Activated naive CD8-positive, alpha-beta T cell treated with anti-CD3 and anti-CD28 coated beads, Interleukin-2, amount 10 ng/mL, durations not matched to agents 7 days and 5 days (primary cell): Measurements from ENCODE around the gene LDAH. TPM values are rescaled to one million over a fixed set of nuclear protein-coding genes. Genes with fewer than 3 reads are reported as not detected.

Source experiments
- ATAC-seq: fragments of 150-1000 bp; cut with Tn5 transposase; one replicate; pipeline ENCODE4 v1.10.0; 2021; ENCODE audit warnings: low read depth, moderate library complexity
- POLR2A ChIA-PET: fragments of 350-600 bp; sonication (Branson Sonifier 250); formaldehyde crosslinking; loops from one replicate; lab custom pipeline; 2021; ENCODE audit warnings: antibody characterized with exemption; lab: Charles Lee
- DNase-seq: peaks from one replicate; pipeline ENCODE4 v3.0.0; 2021
- H3K27ac Mint-ChIP-seq: one replicate; pipeline ENCODE4 v1.8.0; 2022; ENCODE audit warnings: mild to moderate bottlenecking, mixed read lengths
- H3K27me3 Mint-ChIP-seq: one replicate; pipeline ENCODE4 v1.8.0; 2022; ENCODE audit warnings: mild to moderate bottlenecking, moderate library complexity, mixed read lengths
- H3K36me3 Mint-ChIP-seq: one replicate; pipeline ENCODE4 v1.8.0; 2021; ENCODE audit warnings: mild to moderate bottlenecking, mixed read lengths
- H3K4me1 Mint-ChIP-seq: one replicate; pipeline ENCODE4 v1.8.0; 2021; ENCODE audit warnings: mixed read lengths
- H3K4me3 Mint-ChIP-seq: one replicate; pipeline ENCODE4 v1.8.0; 2022; ENCODE audit warnings: mild to moderate bottlenecking, moderate library complexity, mixed read lengths
- H3K9me3 Mint-ChIP-seq: one replicate; pipeline ENCODE4 v1.8.0; 2021; ENCODE audit warnings: mixed read lengths
- total RNA-seq, 2 experiments: library from RNA; stranded (reverse); gene quantifications; one replicate each; pipeline ENCODE4 v1.2.3, GENCODE V29; 2021

The LDAH gene
- total RNA-seq, 2 experiments from 2014 or later: 19.1 to 21.8 TPM

GRCh38 chr2:20663196-20664070 lies 159.5 kb downstream of the LDAH start:
- Mint-ChIP-seq H3K27ac (no peak overlapping the region), H3K36me3 (no peaks in the 10 kb centered on the region), H3K4me3 (no peak overlapping the region), H3K9me3 (no peaks in the 10 kb centered on the region), H3K27me3 (peaks cover 82% of the 10 kb centered on the region), H3K4me1 (peaks cover 5% of the 10 kb centered on the region)
- POLR2A ChIA-PET: interaction anchor here (1.2 kb wide), 1 partner anchor 14 kb away, joined by 5 read pairs; no protein-coding TSS in a partner anchor
- ATAC-seq (no peak), DNase-seq (no peak)

GRCh38 chr2:20662308-20662937 lies 160.5 kb downstream of the LDAH start:
- H3K27ac Mint-ChIP-seq: no peak overlapping the region
- POLR2A ChIA-PET: no interaction called here
- no peak for DNase-seq
- H3K9me3 Mint-ChIP-seq: no peaks in the 10 kb centered on the region
- H3K27me3 Mint-ChIP-seq: peaks cover 76% of the 10 kb centered on the region
- H3K4me3 Mint-ChIP-seq: no peak overlapping the region
- ATAC-seq: no peak
- no peaks in the 10 kb centered on the region for H3K36me3 Mint-ChIP-seq
- H3K4me1 Mint-ChIP-seq: peaks cover 2% of the 10 kb centered on the region

GRCh38 chr2:20661421-20662307 lies 161.2 kb downstream of the LDAH start:
- peak; percentile 53 for ATAC-seq

GRCh38 chr2:20660506-20661420 lies 162.1 kb downstream of the LDAH start:
- Mint-ChIP-seq H3K4me3 (no peak overlapping the region), H3K4me1 (peaks cover under 1% of the 10 kb centered on the region), H3K27me3 (peaks cover 72% of the 10 kb centered on the region), H3K36me3 (no peaks in the 10 kb centered on the region), H3K27ac (no peak overlapping the region), H3K9me3 (no peaks in the 10 kb centered on the region)
- DNase-seq: no peak
- ATAC-seq: no peak
- POLR2A ChIA-PET: interaction anchor here (0.8 to 2.1 kb wide), 2 partner anchors 10 to 303 kb away, joined by 4 to 7 read pairs; partner anchors contain the start of gene HS1BP3

More at GRCh38 chr2:20661421-20662307, 161.2 kb downstream of the LDAH start:
- Mint-ChIP-seq H3K4me3 (no peak overlapping the region), H3K9me3 (no peaks in the 10 kb centered on the region), H3K36me3 (no peaks in the 10 kb centered on the region), H3K27ac (no peak overlapping the region), H3K27me3 (peaks cover 76% of the 10 kb centered on the region), H3K4me1 (peaks cover 2% of the 10 kb centered on the region)
- peak; percentile 61 for DNase-seq
- POLR2A ChIA-PET: interaction anchor here (0.8 to 2.1 kb wide), 2 partner anchors 11 to 302 kb away, joined by 4 to 7 read pairs; partner anchors contain the start of gene HS1BP3

GRCh38 chr2:20657522-20658235 lies 165.2 kb downstream of the LDAH start:
- DNase-seq (no peak), ATAC-seq (no peak)
- Mint-ChIP-seq H3K27ac (no peak overlapping the region), H3K27me3 (peaks cover 50% of the 10 kb centered on the region), H3K4me3 (no peak overlapping the region), H3K36me3 (no peaks in the 10 kb centered on the region), H3K9me3 (no peaks in the 10 kb centered on the region), H3K4me1 (no peaks in the 10 kb centered on the region)
- POLR2A ChIA-PET: no interaction called here

- ATAC-seq: no peak
- Mint-ChIP-seq H3K4me3 (no peak overlapping the region), H3K9me3 (no peaks in the 10 kb centered on the region), H3K27me3 (peaks cover 40% of the 10 kb centered on the region), H3K36me3 (no peaks in the 10 kb centered on the region), H3K4me1 (peaks cover 1% of the 10 kb centered on the region), H3K27ac (no peak overlapping the region)
- POLR2A ChIA-PET: no interaction called here
- DNase-seq: no peak
Measured at GRCh38 chr2:20656561-20656960, 166.3 kb downstream of the LDAH start.

GRCh38 chr2:20654535-20654813 lies 168.4 kb downstream of the LDAH start:
- Mint-ChIP-seq H3K4me1 (peaks cover 7% of the 10 kb centered on the region), H3K27ac (no peak overlapping the region), H3K9me3 (no peaks in the 10 kb centered on the region), H3K27me3 (peaks cover 24% of the 10 kb centered on the region), H3K36me3 (no peaks in the 10 kb centered on the region), H3K4me3 (no peak overlapping the region)
- DNase-seq (no peak), ATAC-seq (no peak)
- POLR2A ChIA-PET: no interaction called here

GRCh38 chr2:20653695-20654534 lies 169.0 kb downstream of the LDAH start:
- H3K27me3 Mint-ChIP-seq: peaks cover 19% of the 10 kb centered on the region
- H3K27ac Mint-ChIP-seq: no peak overlapping the region
- ATAC-seq (no peak), DNase-seq (no peak)
- no peaks in the 10 kb centered on the region for H3K9me3 Mint-ChIP-seq
- POLR2A ChIA-PET: no interaction called here
- H3K4me1 Mint-ChIP-seq: peaks cover 11% of the 10 kb centered on the region
- no peak overlapping the region for H3K4me3 Mint-ChIP-seq
- no peaks in the 10 kb centered on the region for H3K36me3 Mint-ChIP-seq

GRCh38 chr2:20652673-20653575 lies 170.0 kb downstream of the LDAH start:
- Mint-ChIP-seq H3K4me3 (no peak overlapping the region), H3K27ac (no peak overlapping the region), H3K27me3 (peaks cover 12% of the 10 kb centered on the region), H3K4me1 (peaks cover 11% of the 10 kb centered on the region), H3K36me3 (peaks cover 2% of the 10 kb centered on the region), H3K9me3 (no peaks in the 10 kb centered on the region)
- no peak for DNase-seq
- ATAC-seq: no peak
- POLR2A ChIA-PET: no interaction called here

- POLR2A ChIA-PET: interaction anchor here (2.3 kb wide), 2 partner anchors 9 to 205 kb away, joined by 7 to 10 read pairs; partner anchors contain the start of gene RHOB
- Mint-ChIP-seq H3K9me3 (no peaks in the 10 kb centered on the region), H3K36me3 (peaks cover 2% of the 10 kb centered on the region), H3K4me1 (peaks cover 11% of the 10 kb centered on the region), H3K27ac (no peak overlapping the region), H3K27me3 (peaks cover 11% of the 10 kb centered on the region), H3K4me3 (no peak overlapping the region)
- no peak for DNase-seq
- no peak for ATAC-seq
Measured at GRCh38 chr2:20652141-20652540, 170.8 kb downstream of the LDAH start.
